GM12878 (cell line): ENCODE measurements around the gene SCNN1A.

ENCODE experiments used
- CBX3 ChIP-seq: fragments of 200-600 bp; sonication (generic); IDR thresholded peaks from 2 replicates; pipeline ENCODE4 v1.6.1; 2016; ENCODE audit warnings: low read depth, borderline replicate concordance
- ETV6 ChIP-seq, 2 experiments: fragments of 450-650 bp in 1 of 2; IDR thresholded peaks in 1 of 2; conservative IDR thresholded peaks in 1 of 2; 2 replicates each; pipeline ENCODE4 v1.6.1; 2014; ENCODE audit warnings: antibody characterized with exemption in 1 of 2, borderline replicate concordance in 1 of 2, low read depth in 1 of 2, mild to moderate bottlenecking in 1 of 2, moderate library complexity in 1 of 2
- JUND ChIP-seq: IDR thresholded peaks from 2 replicates; pipeline ENCODE4 v1.6.1; 2012; ENCODE audit warnings: low read depth, mild to moderate bottlenecking, low read length, improper control_type of control experiment, moderate library complexity
- TCF12 ChIP-seq: IDR thresholded peaks from 2 replicates; pipeline ENCODE4 v1.6.1; 2011; ENCODE audit warnings: low read depth, mild to moderate bottlenecking, low read length
- TF ChIP-seq, protein P1 (sequence below), 3 experiments: IDR thresholded peaks in 2 of 3; conservative IDR thresholded peaks in 1 of 3; 2 replicates each; pipeline ENCODE4 v1.5.1; 2011; ENCODE audit warnings: low read depth in 3 of 3, low read length in 3 of 3, mild to moderate bottlenecking in 3 of 3, control low read depth in 2 of 3, moderate library complexity in 2 of 3, inconsistent platforms in 1 of 3, mixed read lengths in 1 of 3; ENCODE audit not compliant: control insufficient read depth in 2 of 3, insufficient read depth in 1 of 3; ENCODE audit errors: extremely low read depth in 1 of 3
- TF ChIP-seq, protein P2 (sequence below): IDR thresholded peaks from 2 replicates; pipeline ENCODE4 v1.6.1; 2011; ENCODE audit warnings: borderline replicate concordance, low read depth, mild to moderate bottlenecking, moderate library complexity, mixed read lengths, low read length; ENCODE audit not compliant: insufficient read depth; ENCODE audit errors: extremely low read length
- TF ChIP-seq, protein P3 (sequence below): fragments of 450-650 bp; IDR thresholded peaks from 2 replicates; pipeline ENCODE4 v1.6.1; 2016; ENCODE audit warnings: mild to moderate bottlenecking, moderate library complexity, borderline replicate concordance

DNA sequence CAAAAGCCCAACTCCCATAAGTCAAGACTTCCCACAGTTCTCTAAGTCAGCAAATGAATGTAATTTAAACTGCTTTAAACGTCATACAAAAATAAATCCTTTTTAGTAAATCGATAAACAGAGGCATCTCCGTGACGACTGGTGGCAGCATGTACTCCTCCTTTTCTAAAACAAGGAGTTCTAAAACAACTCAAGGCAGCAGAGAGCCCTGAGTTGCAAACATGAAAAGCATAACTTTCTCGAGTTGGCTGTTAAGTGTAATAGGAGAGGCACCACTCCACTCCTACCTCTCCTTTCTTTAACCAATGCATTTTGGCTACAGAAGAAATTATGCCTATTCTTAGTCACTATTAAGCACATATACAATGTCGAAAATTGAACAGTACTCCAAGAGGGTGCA, 30.6 kb upstream of the SCNN1A start:
- TF ChIP-seq CBX3 (no peak), TCF12 (no peak), JUND (no peak), ETV6 (conservative IDR thresholded peaks at IDR 0.05 in 1 of 2, IDR thresholded peaks at IDR 0.05 in 1 of 2; ENCODE audit: borderline replicate concordance in 1 of 2, low read depth in 1 of 2) (no peak)
- TF ChIP-seq, protein P1, sequence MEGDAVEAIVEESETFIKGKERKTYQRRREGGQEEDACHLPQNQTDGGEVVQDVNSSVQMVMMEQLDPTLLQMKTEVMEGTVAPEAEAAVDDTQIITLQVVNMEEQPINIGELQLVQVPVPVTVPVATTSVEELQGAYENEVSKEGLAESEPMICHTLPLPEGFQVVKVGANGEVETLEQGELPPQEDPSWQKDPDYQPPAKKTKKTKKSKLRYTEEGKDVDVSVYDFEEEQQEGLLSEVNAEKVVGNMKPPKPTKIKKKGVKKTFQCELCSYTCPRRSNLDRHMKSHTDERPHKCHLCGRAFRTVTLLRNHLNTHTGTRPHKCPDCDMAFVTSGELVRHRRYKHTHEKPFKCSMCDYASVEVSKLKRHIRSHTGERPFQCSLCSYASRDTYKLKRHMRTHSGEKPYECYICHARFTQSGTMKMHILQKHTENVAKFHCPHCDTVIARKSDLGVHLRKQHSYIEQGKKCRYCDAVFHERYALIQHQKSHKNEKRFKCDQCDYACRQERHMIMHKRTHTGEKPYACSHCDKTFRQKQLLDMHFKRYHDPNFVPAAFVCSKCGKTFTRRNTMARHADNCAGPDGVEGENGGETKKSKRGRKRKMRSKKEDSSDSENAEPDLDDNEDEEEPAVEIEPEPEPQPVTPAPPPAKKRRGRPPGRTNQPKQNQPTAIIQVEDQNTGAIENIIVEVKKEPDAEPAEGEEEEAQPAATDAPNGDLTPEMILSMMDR (IDR thresholded peaks at IDR 0.05 in 2 of 3, conservative IDR thresholded peaks at IDR 0.05 in 1 of 3; ENCODE audit: control insufficient read depth in 2 of 3, extremely low read depth in 1 of 3, insufficient read depth in 1 of 3, low read depth in 3 of 3, low read length in 3 of 3) = no peak
- TF ChIP-seq, protein P2, sequence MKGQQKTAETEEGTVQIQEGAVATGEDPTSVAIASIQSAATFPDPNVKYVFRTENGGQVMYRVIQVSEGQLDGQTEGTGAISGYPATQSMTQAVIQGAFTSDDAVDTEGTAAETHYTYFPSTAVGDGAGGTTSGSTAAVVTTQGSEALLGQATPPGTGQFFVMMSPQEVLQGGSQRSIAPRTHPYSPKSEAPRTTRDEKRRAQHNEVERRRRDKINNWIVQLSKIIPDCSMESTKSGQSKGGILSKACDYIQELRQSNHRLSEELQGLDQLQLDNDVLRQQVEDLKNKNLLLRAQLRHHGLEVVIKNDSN = no peak
- TF ChIP-seq, protein P3, sequence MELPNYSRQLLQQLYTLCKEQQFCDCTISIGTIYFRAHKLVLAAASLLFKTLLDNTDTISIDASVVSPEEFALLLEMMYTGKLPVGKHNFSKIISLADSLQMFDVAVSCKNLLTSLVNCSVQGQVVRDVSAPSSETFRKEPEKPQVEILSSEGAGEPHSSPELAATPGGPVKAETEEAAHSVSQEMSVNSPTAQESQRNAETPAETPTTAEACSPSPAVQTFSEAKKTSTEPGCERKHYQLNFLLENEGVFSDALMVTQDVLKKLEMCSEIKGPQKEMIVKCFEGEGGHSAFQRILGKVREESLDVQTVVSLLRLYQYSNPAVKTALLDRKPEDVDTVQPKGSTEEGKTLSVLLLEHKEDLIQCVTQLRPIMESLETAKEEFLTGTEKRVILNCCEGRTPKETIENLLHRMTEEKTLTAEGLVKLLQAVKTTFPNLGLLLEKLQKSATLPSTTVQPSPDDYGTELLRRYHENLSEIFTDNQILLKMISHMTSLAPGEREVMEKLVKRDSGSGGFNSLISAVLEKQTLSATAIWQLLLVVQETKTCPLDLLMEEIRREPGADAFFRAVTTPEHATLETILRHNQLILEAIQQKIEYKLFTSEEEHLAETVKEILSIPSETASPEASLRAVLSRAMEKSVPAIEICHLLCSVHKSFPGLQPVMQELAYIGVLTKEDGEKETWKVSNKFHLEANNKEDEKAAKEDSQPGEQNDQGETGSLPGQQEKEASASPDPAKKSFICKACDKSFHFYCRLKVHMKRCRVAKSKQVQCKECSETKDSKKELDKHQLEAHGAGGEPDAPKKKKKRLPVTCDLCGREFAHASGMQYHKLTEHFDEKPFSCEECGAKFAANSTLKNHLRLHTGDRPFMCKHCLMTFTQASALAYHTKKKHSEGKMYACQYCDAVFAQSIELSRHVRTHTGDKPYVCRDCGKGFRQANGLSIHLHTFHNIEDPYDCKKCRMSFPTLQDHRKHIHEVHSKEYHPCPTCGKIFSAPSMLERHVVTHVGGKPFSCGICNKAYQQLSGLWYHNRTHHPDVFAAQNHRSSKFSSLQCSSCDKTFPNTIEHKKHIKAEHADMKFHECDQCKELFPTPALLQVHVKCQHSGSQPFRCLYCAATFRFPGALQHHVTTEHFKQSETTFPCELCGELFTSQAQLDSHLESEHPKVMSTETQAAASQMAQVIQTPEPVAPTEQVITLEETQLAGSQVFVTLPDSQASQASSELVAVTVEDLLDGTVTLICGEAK = no peak
